ENCODE results near the gene FAM107B. TPM values are rescaled to one million over a fixed set of nuclear protein-coding genes. Genes with fewer than 3 reads are reported as not detected.

The FAM107B gene
- total and polyA plus RNA-seq, 4 donors, result 38.4 to 85.4 (median 68.9) TPM

DNA sequence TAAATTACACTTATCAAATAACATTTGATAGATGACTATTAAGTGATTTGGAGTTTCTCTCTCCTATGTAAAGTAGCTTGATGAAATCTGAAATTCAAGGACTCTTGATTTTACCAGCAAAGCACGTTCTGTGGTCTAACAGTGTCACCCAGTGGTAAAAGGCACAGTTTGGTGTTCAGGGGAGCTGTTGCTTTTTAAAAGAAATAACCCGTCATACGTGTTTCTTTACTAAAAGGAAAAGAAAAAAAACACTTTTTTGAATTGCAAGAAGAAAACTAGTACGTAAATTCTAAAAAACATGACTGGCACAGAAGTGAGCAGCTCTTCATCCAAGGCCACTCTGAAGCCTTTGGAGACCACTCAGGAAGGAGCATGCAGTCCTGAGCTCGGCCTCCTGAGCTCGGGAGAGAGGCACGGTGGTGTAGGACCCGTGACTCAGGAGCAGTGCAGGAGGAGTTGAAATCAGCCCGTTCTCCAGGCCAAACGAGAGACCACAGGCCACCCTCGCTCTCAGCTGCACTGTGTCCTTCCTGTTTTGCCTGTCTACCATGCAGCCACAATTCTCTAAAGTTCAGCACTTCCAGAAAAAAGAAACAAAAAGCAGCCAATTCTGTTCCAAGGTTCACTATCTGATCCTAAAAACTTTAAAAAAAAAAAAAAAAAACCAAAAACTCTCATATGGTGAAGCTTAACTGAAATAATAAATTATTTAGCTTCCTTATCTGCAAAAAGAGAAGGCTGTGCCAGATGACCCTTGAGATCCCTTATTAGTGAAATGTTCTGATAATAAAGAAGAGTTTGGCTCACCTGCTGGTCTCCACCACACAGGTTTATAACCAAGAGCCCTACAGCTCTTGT, 231.4 kb downstream of the FAM107B start:
- Histone ChIP-seq H3K4me1 (ENCODE audit: control insufficient read depth in 5 of 5, insufficient read depth in 5 of 5, low read length in 5 of 5) (peaks cover 0 to 32% (median 10%) of the 10 kb centered on the region in 5 donors), H3K27me3 (ENCODE audit: control insufficient read depth in 3 of 3, insufficient read depth in 3 of 3, low read length in 2 of 3) (no peaks in the 10 kb centered on the region), H3K36me3 (ENCODE audit: control insufficient read depth in 4 of 4, insufficient read depth in 4 of 4, low read length in 4 of 4) (peaks cover 0 to 6% (median 2%) of the 10 kb centered on the region in 4 donors), H3K9ac (ENCODE audit: insufficient read depth in 1 of 2, low read length in 2 of 2) (no peak overlapping the region), H3K4me3 (no peak overlapping the region), H3K27ac (ENCODE audit: low read depth in 1 of 2, low read length in 1 of 2) (peak overlapping the region in 1 of 2 donors; percentile 77), H3K9me3 (ENCODE audit: control insufficient read depth in 4 of 4, insufficient read depth in 3 of 4, low read length in 3 of 4) (no peaks in the 10 kb centered on the region)
- DNase-seq (peak; percentile 29 to 78 (median 64)), ATAC-seq (ENCODE audit: insufficient read depth, low FRiP score) (no peak)
- 19 to 36% methylated on average over 11 of the region's 11 CpGs for WGBS, 2 donors
- TF ChIP-seq, protein P1, sequence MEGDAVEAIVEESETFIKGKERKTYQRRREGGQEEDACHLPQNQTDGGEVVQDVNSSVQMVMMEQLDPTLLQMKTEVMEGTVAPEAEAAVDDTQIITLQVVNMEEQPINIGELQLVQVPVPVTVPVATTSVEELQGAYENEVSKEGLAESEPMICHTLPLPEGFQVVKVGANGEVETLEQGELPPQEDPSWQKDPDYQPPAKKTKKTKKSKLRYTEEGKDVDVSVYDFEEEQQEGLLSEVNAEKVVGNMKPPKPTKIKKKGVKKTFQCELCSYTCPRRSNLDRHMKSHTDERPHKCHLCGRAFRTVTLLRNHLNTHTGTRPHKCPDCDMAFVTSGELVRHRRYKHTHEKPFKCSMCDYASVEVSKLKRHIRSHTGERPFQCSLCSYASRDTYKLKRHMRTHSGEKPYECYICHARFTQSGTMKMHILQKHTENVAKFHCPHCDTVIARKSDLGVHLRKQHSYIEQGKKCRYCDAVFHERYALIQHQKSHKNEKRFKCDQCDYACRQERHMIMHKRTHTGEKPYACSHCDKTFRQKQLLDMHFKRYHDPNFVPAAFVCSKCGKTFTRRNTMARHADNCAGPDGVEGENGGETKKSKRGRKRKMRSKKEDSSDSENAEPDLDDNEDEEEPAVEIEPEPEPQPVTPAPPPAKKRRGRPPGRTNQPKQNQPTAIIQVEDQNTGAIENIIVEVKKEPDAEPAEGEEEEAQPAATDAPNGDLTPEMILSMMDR (IDR thresholded peaks at IDR 0.05; ENCODE audit: control extremely low read depth, extremely low read depth), result peak; percentile 42

GRCh38 chr10:14541379-14541778, 233.3 kb downstream of the FAM107B start:
- 93 to 94% methylated on average over 9 of the region's 9 CpGs for WGBS, 2 donors
- Histone ChIP-seq H3K4me1 (ENCODE audit: control insufficient read depth in 5 of 5, insufficient read depth in 5 of 5, low read length in 5 of 5) (peaks cover 0 to 32% (median 6%) of the 10 kb centered on the region in 5 donors), H3K9me3 (ENCODE audit: control insufficient read depth in 4 of 4, insufficient read depth in 3 of 4, low read length in 3 of 4) (no peaks in the 10 kb centered on the region), H3K27ac (ENCODE audit: low read depth in 1 of 2, low read length in 1 of 2) (peak overlapping the region in 1 of 2 donors; percentile 3), H3K36me3 (ENCODE audit: control insufficient read depth in 4 of 4, insufficient read depth in 4 of 4, low read length in 4 of 4) (peaks cover 0 to 6% (median 4%) of the 10 kb centered on the region in 4 donors), H3K9ac (ENCODE audit: insufficient read depth in 1 of 2, low read length in 2 of 2) (no peak overlapping the region), H3K27me3 (ENCODE audit: control insufficient read depth in 3 of 3, insufficient read depth in 3 of 3, low read length in 2 of 3) (no peaks in the 10 kb centered on the region), H3K4me3 (no peak overlapping the region)
- ATAC-seq (ENCODE audit: insufficient read depth, low FRiP score) (no peak), DNase-seq (no peak)
- TF ChIP-seq, protein P1 (IDR thresholded peaks at IDR 0.05; ENCODE audit: control extremely low read depth, extremely low read depth), result no peak

GRCh38 chr10:14540611-14541010, 234.1 kb downstream of the FAM107B start:
- H3K9ac ChIP-seq (ENCODE audit: insufficient read depth in 1 of 2, low read length in 2 of 2), result no peak overlapping the region
- H3K27ac ChIP-seq (ENCODE audit: low read depth in 1 of 2, low read length in 1 of 2), result no peak overlapping the region
- ATAC-seq (ENCODE audit: insufficient read depth, low FRiP score) (no peak), DNase-seq (no peak)
- H3K36me3 ChIP-seq (ENCODE audit: control insufficient read depth in 4 of 4, insufficient read depth in 4 of 4, low read length in 4 of 4), result peaks cover 0 to 6% (median 4%) of the 10 kb centered on the region in 4 donors
- WGBS, 2 donors, result 82 to 87% methylated on average over 5 of the region's 5 CpGs
- TF ChIP-seq, protein P1 (IDR thresholded peaks at IDR 0.05; ENCODE audit: control extremely low read depth, extremely low read depth), result no peak
- H3K4me3 ChIP-seq, result no peak overlapping the region
- H3K27me3 ChIP-seq (ENCODE audit: control insufficient read depth in 3 of 3, insufficient read depth in 3 of 3, low read length in 2 of 3), result no peaks in the 10 kb centered on the region
- peaks cover 0 to 36% (median 6%) of the 10 kb centered on the region in 5 donors for H3K4me1 ChIP-seq (ENCODE audit: control insufficient read depth in 5 of 5, insufficient read depth in 5 of 5, low read length in 5 of 5)
- H3K9me3 ChIP-seq (ENCODE audit: control insufficient read depth in 4 of 4, insufficient read depth in 3 of 4, low read length in 3 of 4), result no peaks in the 10 kb centered on the region

Data from lung (tissue), 12 donors.